Stimulated activated CD8-positive, alpha-beta memory T cell treated with anti-CD3 and anti-CD28 coated beads, Interleukin-15, amount 100 ng/mL, for 4 hours (primary cell): Measurements from ENCODE around the gene CFAP97.
"Not testable (repeated sequence)": the region's sequence is repeated elsewhere in the genome, so short reads cannot be mapped to it uniquely, and the experiment has no call there.

Experiments used
- DNase-seq, 2 donors: peaks; one replicate each; pipeline ENCODE4 v3.0.0-alpha.2; 2020; ENCODE audit warnings: low read depth in 2 of 2

The CFAP97 gene

GRCh38 chr4:185198189-185198588, 5.6 kb downstream of the CFAP97 start:
- not testable (repeated sequence) for DNase-seq

GRCh38 chr4:185196437-185196836, 7.4 kb downstream of the CFAP97 start:
- DNase-seq: no peak

GRCh38 chr4:185194924-185195888, 8.6 kb downstream of the CFAP97 start:
- DNase-seq: no peak

- DNase-seq: no peak
Observed at GRCh38 chr4:185192059-185192458, 11.7 kb downstream of the CFAP97 start.

- DNase-seq: no peak
Observed at GRCh38 chr4:185190306-185190856, 13.4 kb downstream of the CFAP97 start.

- no peak for DNase-seq
Observed at GRCh38 chr4:185189606-185190305, 14.0 kb downstream of the CFAP97 start.

GRCh38 chr4:185186769-185187168, 17.0 kb downstream of the CFAP97 start:
- DNase-seq: no peak

GRCh38 chr4:185183622-185184281, 20.0 kb downstream of the CFAP97 start:
- peak; percentile 22 to 58 for DNase-seq

GRCh38 chr4:185182239-185182638, 21.6 kb downstream of the CFAP97 start:
- DNase-seq: no peak

- no peak for DNase-seq
Observed at GRCh38 chr4:185179488-185179887, 24.3 kb downstream of the CFAP97 start.

- no peak for DNase-seq
Observed at GRCh38 chr4:185171373-185172071, 32.3 kb downstream of the CFAP97 start.

- no peak for DNase-seq
Observed at GRCh38 chr4:185167234-185167633, 36.6 kb downstream of the CFAP97 start.

GRCh38 chr4:185165605-185166063, 38.2 kb downstream of the CFAP97 start:
- DNase-seq: no peak

- no peak for DNase-seq
Observed at GRCh38 chr4:185151296-185151695, 52.5 kb downstream of the CFAP97 start.

- no peak for DNase-seq
Observed at GRCh38 chr4:185149392-185149791, 54.4 kb downstream of the CFAP97 start.

- DNase-seq: no peak
Observed at GRCh38 chr4:185145572-185145971, 58.2 kb downstream of the CFAP97 start.

GRCh38 chr4:185144601-185145240, 59.1 kb downstream of the CFAP97 start:
- DNase-seq: no peak

GRCh38 chr4:185143601-185143969, 60.2 kb downstream of the CFAP97 start:
- no peak for DNase-seq

- DNase-seq: peak; percentile 71 to 79
Observed at GRCh38 chr4:185142912-185143600, 60.7 kb downstream of the CFAP97 start, which contains the start of gene SLC25A4. Gene SLC25A4, plus strand, starts transcription at chr4:185143266. Its CDS starts 107 bp downstream, at chr4:185143373.

GRCh38 chr4:185142564-185142911, 61.3 kb downstream of the CFAP97 start:
- DNase-seq: no peak
